Activated CD8-positive, alpha-beta memory T cell treated with anti-CD3 and anti-CD28 coated beads for 4 hours (primary cell): ENCODE data around the gene TOPBP1.
"Not testable (repeated sequence)": the region's sequence is repeated elsewhere in the genome, so short reads cannot be mapped to it uniquely, and the experiment has no call there.

Source experiments
- DNase-seq, 2 donors: peaks; one replicate each; pipeline ENCODE4 v3.0.0-alpha.2; 2020; ENCODE audit warnings: low read depth in 2 of 2

TOPBP1 gene

DNA sequence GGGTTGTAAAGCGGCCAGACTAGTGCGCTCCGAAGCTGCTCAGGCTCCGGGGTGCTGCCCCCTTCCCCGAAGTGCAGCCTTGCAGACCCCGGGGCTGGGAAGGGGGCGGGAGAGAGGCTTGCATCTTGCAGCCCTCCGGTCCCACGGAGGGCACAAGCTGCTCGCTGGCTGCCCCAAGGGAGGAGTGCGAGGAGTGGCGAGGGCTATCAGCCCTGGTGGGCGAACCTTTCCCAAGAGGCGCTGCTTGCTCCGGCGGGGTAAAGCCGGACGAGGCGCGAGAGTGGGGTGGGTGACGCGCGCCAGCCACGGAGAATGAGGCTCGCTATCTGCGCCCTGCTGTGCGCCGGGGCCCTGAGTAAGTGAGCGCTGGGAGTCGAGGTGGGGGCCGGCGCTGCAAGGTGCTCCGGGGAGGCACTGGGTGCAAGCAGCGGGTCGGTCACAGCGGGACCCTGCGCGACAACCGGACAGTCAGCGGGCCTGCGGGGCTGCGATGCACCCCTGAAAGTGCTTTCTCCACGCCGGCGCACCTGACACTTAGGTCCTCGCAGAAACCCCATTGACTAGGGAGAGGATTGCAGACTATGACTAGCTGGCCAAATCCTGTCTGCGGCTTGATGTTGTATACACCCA lies 12.7 kb upstream of the TOPBP1 start:
- DNase-seq, result no peak

DNA sequence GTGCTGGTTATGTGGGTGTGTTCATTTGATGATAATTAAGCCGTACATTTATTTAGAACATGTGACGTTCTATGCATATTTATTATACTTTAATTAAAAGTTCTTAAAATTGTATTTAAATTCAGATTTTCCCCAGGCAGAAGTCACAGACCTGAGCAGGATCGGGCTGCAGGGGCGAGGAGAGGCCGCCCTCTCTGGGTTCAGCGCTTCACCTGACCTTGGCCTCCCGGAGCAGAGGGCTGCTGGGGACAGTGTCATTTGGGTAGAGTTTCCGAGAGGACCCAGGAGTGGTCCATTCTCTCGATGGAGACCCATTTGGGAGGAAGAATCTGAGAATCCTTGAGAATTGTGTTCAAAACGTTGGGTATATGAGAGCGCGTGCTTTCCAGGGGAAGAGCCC lies 12.0 kb upstream of the TOPBP1 start:
- no peak for DNase-seq

DNA sequence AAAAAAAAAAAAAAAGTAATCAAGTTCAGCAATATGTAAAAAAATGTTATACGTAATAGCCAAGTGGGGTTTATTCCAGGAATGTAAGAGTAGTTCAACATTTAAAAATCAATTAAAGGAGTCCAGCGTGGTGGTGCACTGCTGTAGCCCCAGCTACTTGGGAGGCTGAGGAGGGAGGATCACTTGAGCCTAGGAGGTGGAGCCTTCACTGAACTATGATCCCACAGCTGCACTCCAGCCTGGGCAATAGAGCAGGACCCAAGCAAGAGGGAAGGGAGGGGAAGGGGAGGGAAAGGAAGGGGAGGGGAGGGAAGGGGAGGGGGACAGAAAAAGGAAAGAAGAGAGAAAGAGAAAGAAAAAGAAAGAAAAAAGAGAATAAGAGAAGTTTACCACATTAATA lies 10.7 kb upstream of the TOPBP1 start:
- no peak for DNase-seq

DNA sequence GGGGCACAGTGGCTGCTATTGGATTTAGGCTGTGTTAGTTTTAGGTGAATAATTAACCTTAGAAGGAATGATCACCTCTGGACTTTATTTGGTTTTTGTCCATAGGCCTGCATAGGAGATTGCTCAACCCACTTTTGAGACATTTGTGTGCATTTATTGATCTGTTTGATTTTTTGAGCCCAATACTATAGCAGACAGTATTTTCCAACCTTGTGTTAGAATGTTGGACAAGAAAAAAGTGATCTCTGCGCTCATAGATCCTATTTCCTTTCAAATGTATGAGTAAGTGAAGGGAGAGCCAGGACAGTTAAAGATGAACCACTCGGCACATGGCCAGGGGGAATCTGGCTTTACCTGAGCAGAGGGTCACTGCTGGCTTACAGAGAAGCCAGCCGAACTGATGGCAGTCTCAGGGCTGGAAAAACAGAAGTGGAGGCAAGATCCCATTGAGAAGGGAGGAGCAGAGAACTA lies 8.8 kb upstream of the TOPBP1 start:
- no peak for DNase-seq

DNA sequence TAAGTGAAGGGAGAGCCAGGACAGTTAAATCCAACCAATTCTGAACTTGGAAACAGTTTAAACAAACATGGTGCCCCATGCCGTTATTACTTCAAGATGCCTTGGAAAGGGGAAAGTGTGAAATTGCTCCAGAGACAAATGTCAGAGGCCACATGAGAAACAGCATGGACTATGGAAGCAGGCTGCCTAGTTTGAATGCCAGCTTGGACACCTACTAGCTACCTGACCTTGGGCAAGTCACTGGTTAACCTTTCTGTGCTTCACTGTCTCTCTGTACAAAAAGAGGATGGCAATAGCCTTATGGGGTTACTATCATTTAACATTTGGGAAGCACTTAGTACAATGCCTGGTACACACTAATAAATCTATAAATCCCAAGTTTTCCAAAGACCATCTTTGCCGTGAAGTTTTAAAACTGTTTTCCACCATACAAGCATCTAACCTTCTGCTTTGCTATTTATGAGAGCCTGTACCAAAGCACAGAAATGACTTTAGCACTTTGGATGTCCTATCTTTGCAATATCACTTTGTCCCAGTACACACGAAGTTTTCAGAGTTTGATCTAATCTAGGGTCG lies 8.3 kb upstream of the TOPBP1 start:
- no peak for DNase-seq

DNA sequence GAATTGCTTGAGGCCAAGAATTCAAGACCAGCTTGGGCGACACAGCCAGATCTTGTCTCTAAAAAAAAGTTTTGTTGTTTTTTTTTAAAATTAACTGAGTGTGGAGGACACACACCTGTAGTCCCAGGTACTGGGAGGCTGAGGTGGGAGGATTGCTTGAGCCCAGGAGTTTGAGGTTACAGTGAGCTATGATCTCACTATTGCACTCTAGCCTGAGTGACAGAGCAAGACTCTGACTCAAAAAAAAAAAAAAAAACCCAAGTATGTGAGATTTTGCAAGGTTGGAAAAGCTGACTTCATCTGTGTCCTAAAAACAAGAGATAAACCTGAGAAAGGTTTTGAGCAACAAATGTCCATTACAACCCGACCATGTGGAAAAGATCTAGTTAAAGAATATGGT lies 5.4 kb upstream of the TOPBP1 start:
- DNase-seq, result no peak

DNA sequence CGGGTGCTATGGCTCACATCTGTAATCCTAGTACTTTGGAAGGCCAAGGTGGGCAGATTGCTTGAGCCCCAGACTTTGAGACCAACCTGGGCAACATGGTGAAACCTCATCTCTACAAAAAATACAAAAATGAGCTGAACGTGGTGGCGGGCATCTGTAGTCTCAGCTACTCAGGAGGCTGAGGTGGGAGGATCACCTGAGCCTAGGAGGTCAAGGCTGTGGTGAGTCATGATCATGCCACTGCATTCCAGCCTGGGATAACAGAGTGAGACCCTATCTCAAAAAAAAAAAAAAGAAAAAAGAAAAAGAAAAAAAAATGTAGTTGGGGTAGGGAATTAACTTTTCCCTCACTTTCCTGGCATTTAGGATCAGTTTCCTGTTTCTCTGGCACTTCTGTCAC lies 3.4 kb upstream of the TOPBP1 start:
- not testable (repeated sequence) for DNase-seq

DNA sequence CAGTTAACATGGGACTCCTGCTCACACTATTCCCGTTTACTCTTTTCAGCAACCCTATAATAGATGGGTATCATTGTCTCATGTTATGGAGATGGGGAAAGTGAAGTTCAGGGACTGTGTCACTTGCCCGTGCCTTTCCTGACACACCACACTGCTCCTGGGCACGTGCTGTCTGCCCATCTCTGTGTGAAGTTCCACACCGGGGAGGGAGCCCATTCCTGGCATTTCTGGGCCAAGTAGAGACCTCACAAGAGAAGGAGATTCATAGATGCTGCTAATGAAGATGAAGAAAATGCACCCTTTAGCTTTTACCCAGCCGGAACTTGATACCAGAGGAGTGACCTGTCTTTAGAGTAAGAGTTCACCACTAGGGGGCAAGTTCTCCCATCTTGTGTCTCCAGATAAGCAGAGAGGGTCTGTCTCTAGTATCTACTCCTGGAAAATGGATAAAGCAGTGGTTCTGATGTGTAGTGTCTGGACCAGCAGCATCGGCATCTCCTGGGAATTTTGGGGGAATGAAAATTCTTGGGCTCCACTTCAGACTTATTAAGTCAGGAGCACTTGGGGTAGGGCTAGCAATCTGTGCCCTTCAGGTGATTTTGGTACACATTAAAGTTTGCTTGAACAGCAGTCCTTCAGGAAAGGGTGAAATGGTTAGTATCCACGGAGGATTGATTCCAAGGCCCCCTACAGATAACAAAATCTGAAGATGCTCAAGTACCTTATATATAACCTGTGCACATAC lies 2.0 kb upstream of the TOPBP1 start:
- peak in 1 of 2 donors; percentile 3 for DNase-seq

DNA sequence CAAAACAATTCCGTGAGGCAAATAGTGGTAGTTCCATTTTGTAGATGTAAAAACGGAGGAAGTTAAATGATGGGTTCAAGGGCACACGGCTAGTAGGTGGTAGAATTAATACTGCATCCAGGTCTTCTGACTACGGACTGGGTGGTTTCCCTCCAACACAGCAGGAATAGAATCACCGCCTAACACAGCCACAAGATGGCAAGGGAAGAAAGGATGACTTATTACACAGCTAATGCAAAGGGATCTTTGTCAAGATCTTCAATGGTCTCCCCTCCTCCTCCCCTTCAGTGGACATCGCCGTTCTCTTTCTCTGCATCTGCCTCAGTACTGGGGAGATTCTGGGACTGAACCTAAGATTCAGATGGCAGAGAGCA lies 524 bp upstream of the TOPBP1 start:
- DNase-seq, result no peak

DNA sequence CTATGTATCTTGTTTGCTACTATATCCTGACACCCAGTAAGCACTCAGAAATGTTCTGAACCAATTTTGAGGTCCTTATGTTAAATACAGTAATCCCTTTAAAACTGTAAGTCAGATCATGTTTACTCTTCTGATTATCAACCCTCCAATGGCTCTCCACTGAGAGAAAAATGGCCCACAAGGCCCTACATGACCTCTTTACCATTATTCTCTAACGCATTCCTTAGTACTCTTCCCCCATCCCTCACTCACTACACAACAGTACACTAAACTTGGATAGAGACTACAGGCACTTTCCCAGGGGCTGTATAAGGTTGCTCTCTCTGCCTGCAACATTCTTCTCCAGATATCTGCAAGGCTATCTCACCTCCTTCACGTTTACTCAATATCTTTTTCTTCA lies 1.9 kb downstream of the TOPBP1 start:
- no peak for DNase-seq

DNA sequence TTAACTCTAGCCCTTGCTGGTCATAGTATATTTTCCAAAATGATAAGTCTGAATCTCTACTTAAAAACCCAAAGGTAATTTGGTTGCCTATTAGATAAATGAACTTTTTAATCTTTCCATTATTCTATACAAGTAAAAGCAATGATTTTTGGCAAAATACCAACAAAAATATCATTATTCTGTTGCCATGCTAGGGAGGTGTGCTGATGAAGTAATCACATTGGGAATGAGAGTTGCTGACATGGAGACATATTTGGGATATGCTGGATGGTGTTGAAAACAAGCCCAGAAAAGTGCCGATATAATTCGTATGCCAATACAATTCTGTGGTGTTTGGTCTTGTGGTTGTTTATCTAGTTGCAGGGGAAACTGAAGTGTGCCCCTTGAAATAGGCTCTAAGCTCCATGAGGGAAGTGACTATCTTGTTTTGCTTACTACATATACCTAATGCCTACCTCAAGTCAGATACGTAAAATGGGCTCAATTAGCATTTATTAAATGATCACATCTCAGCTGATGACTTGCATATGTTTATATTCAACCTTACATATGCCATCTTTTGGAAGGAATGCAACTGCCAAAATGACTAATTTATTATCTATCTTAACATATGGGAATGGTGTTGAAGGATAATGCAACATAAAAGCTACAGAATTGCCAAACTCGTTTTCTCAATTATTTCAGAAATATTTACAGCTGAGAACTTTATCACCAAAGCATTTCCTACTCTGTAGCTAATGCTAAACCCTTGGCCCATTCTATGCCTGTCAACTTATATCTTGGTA lies 5.8 kb downstream of the TOPBP1 start:
- no peak for DNase-seq

DNA sequence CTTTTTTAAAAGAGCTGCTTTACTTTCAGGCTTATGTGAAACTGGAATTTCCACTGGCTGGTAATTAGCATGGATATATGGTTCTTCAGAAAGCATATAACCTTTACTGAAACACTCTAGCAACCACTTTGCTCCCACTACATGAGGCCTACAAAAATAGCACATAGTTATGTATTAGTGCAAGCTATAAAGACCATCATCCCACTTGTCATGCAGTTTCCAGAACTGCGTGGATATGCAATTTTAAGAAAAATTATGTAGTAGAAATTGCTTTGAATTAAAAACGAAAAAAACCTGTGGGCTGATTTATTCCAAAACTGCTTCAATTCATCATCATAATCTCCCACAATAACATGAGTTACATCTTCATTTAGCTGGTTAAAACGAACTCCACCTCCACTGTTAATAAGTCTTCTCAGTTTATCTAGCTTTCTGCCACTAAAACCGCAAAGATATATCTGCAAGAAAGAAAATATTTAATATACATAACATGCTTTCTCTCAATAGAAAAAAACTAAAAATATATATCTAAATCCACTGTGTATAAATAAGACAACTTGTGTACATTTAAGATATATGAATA lies 12.2 kb downstream of the TOPBP1 start:
- no peak for DNase-seq

DNA sequence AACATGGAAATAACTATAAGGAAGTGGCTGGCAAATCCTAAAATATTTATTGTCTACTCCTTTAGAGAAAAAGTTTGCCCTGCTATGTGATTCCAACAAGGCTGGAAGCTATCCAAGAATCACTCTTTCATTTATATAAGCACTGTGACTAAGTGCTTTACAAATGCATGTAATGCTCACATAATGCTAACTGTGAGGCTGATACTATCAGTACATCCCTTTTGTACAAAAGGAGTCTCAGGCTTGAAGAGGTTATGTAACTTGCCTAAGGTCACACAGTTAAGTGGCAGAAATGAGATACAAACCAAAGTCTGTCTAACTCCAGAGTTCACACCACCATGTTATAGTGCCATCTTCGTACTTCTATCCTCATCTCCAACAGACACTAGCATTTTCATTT lies 17.0 kb downstream of the TOPBP1 start:
- DNase-seq, result no peak

DNA sequence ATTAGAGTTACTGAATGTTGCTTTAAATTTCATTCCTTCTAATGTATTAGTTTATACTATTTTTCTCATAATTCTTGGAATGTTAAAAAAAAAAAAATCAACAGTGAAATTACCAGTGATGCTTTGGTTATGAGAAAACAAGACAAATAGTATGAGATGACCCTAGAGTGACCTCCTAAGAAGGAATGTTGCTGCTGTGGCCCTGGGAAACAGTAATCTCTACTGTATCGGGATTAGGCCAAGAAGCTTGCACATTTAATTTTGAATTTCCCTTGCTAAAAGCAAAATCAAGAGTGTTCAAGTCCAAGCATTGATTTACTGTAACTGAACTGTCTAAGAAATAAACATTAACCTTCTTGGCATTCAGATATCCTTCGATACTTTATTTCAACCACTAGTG lies 18.1 kb downstream of the TOPBP1 start:
- DNase-seq, result no peak

DNA sequence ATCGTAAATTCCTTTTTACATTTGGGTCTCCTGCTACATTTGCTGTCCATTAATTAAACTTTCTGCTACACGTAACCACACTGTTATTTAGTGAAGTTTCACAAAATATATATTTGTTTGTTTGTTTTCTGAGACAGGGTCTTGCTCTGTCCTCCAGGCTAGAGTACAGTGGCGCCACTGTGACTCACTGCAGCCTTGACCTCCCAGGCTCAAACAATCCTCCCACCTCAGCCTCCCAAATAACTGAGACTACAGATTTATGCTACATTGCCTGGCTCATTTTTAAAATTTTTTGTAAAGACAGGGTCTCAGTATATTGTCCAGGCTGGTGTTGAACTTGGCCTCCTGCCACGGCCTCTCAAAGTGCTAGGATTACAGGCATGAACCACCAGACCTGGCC lies 20.5 kb downstream of the TOPBP1 start:
- no peak for DNase-seq

DNA sequence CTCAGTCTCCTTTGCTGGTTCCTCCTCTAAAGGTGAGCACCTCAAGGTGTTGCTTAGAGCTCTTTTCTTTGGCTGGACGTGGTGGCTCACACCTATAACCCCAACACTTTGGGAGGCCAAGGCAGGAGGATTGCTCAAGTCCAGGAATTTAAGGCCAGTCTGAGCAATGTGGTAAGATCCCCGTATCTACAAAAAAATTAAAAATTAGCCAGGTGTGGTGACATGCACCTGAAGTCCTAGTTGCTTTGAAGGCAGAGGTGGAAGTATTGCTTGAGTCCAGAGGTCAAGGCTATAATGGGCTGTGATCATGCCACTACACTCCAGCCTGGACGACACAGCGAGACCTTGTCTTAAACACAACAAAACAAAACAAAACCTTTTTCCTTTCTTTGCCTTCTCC lies 28.3 kb downstream of the TOPBP1 start:
- no peak for DNase-seq

DNA sequence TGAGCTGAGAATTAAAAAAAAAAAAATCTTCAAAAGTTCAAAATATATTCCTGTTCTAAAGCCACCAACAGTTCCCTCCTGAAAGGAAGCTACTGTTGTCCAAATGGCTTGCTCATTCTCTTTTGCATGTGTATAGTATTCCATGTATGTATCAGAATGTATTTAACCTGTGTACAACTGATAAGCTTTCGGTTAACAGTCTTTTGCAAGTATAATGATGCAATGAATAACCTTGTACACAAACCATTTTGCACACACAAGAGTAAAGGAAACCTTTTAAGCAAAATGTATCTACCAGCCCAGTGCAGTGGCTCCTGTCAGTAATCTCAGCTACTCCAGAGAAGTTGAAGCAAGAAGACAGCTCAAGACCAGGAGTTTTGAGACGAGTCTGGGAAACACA lies 32.6 kb downstream of the TOPBP1 start:
- DNase-seq, result no peak

DNA sequence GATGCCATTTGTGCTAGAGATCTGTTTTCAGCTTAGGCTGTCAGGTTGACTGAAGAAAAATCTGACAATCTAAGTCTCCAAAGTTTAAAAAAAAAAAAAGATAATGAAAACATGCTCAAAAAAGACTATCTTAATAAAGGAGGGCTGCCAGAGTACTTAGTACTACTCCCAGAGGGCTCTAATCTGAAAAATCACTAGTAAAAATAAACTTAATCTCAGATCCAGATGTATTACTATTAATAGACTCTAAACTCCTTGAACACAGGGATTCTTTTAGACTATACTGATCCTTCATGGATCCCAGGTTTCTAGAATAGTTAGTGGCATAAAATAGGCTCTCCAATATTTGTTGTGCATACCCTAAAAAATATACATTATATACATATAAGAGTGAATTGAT lies 34.0 kb downstream of the TOPBP1 start:
- no peak for DNase-seq

DNA sequence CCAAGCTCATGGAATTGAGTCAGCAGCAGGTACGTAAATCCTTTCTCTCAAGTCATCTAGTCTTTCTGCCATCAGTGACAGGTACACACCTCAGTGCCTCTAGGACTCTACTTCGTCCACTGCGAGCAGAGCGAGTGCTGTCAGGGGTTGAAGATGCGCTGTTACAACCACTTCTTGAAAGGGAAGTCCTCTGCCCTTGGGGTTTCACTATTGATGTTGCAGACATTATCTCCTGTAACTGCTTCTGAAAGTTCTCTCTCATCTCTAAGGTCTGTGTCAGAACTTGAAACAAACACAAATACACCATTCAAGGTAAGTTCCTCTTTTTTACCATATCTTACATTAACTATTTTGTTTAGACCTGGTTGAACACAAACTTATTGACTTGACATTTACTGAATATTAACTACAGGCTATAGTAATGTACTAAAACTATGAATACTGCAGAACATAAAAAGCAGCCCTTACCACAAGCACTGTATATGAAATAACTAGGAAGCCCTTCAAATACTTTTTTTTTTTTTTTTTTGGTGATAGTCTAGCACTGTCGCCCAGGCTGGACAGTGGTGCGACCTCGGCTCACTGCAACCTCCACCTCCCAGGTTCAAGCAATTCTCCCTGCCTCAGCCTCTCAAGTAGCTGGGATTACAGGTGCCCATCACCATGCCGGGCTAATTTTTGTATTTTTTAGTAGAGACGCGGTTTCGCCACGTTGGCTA lies 41.5 kb downstream of the TOPBP1 start:
- DNase-seq, result no peak

DNA sequence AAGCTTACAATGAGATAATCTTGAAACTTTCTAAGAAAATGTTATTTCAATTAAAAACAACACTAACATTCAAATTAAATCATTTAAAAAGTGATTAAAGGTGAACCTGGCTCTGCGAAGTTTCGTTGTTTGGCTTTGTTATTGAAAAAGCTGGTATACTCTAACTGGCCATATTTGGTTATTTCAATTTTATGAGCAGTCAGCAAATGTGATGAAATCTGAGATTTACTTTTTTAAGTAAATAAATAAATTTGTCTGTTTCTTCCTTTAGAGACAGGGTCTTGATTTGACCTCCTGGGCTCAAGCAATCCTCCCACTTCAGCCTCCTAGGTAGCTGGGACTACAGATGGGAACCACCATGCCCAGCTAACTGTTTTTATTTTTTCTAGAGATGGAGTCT lies 50.2 kb downstream of the TOPBP1 start:
- no peak for DNase-seq

DNA sequence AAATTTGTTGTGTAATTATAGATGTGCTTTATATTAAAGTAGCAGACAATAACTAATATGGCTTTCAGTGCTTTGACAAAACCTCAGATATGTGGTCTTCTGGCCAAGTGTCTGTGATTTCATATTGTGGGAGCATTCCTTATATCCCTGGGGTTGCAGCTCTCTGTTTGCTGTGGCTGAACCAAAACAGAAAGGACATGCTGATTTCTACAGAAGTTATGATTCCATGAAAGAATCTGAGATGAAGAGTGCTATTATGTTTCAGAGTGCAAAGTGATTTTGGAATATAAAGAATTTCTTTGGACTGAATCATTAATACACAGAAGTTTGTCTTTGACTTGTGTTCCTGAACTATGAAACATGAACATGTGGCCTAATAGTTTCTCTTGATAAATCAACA lies 51.7 kb downstream of the TOPBP1 start:
- DNase-seq, result no peak

DNA sequence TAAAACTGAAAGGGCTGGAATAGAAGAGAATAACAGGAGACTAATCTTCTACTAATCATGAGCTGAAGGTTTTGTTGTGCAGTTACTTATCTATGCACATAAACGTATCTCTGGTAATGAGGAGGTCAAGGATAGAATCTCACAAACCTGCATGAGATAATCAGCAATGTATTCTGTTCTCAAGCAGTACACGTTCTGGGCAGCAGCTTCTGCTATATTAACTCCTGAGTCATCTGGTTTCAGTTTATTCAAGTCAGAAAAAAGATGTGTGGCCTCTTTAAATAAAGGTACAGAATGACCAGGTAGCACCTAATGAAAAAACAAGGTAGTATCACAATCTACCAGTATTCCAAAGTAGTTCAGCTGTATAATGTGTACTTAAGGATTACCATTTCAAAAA lies 53.4 kb downstream of the TOPBP1 start:
- DNase-seq, result no peak
